Uterus (tissue), 4 donors: ENCODE data around the gene CIDEB. TPM values are rescaled to one million over a fixed set of nuclear protein-coding genes. Genes with fewer than 3 reads are reported as not detected.

ENCODE experiments used
- DNase-seq, 2 donors: peaks; one replicate each; pipeline ENCODE4 v3.0.0-alpha.2; 2019 to 2020
- H3K27ac ChIP-seq, 2 donors: fragments of 200-600 bp; sonication (generic); 1 replicate in 1 of 2; 2 replicates in 1 of 2; pipeline ENCODE4 v1.5.1; 2016 to 2018
- H3K27me3 ChIP-seq, 2 donors: fragments of 200-600 bp; sonication (generic); one replicate each; pipeline ENCODE4 v1.5.1; 2018 to 2019; ENCODE audit warnings: control low read depth in 1 of 2
- H3K36me3 ChIP-seq, 2 donors: fragments of 200-600 bp; sonication (generic); one replicate each; pipeline ENCODE4 v1.5.1; 2019; ENCODE audit warnings: control low read depth in 1 of 2
- H3K4me1 ChIP-seq, 2 donors: fragments of 200-600 bp; sonication (generic); one replicate each; pipeline ENCODE4 v1.5.1; 2018 to 2019; ENCODE audit warnings: control low read depth in 1 of 2
- H3K4me3 ChIP-seq, 2 donors: fragments of 200-600 bp; sonication (generic); 1 replicate in 1 of 2; 2 replicates in 1 of 2; pipeline ENCODE4 v1.5.1; 2018 to 2019; ENCODE audit warnings: mild to moderate bottlenecking in 1 of 2
- H3K9me3 ChIP-seq, 2 donors: fragments of 200-600 bp; sonication (generic); one replicate each; pipeline ENCODE4 v1.5.1; 2019; ENCODE audit warnings: control low read depth in 1 of 2
- CTCF ChIP-seq, 4 experiments: fragments of 200-600 bp in 2 of 4; fragments of 450-650 bp in 2 of 4; sonication (generic) in 2 of 4; IDR thresholded peaks; one replicate each; pipeline ENCODE4 v1.5.1; 2016 to 2019; ENCODE audit warnings: antibody characterized with exemption in 4 of 4, mild to moderate bottlenecking in 2 of 4, moderate library complexity in 1 of 4
- POLR2A ChIP-seq, 2 donors: fragments of 450-650 bp; IDR thresholded peaks; one replicate each; pipeline ENCODE4 v1.6.1; 2016; ENCODE audit warnings: antibody characterized with exemption in 2 of 2, mild to moderate bottlenecking in 1 of 2, moderate library complexity in 1 of 2
- intact Hi-C: fragments of 100-400 bp; cut with DNase I; formaldehyde crosslinking; loops from one replicate; pipeline ENCODE4 v1.15.1; 2023; ENCODE audit warnings: low total_unique reads
- total RNA-seq, 4 donors: library from RNA; depleted of rRNA in 3 of 4; stranded (reverse); fragments of >200 nt in 3 of 4; gene quantifications; one replicate each; pipeline versions ENCODE4 v1.1.0 to v1.2.4, GENCODE V29; 2014 to 2023
- donor health status: DM: yes; HTN: yes; CAD: no.

The CIDEB gene
- total RNA-seq, 4 donors from 2014 or later, result 1.3 to 25.5 (median 14.1) TPM

- intact Hi-C loops, result loop anchor here (10.0 kb wide), 1 partner anchor 49 kb away; the partner anchor contains the start of gene TINF2
- no peak for DNase-seq
- H3K9me3 ChIP-seq, result no peaks in the 10 kb centered on the region
- H3K4me1 ChIP-seq, result no peaks in the 10 kb centered on the region
- H3K36me3 ChIP-seq, result no peaks in the 10 kb centered on the region
- no peak overlapping the region for H3K4me3 ChIP-seq
- TF ChIP-seq POLR2A (IDR thresholded peaks at IDR 0.05), result no peak
- no peaks in the 10 kb centered on the region for H3K27me3 ChIP-seq
- H3K27ac ChIP-seq, result no peak overlapping the region
Observed at GRCh38 chr14:24293525-24293924, 14.3 kb downstream of the CIDEB start.

- Histone ChIP-seq H3K4me3 (no peak overlapping the region), H3K9me3 (no peaks in the 10 kb centered on the region), H3K27ac (no peak overlapping the region), H3K27me3 (no peaks in the 10 kb centered on the region), H3K4me1 (no peaks in the 10 kb centered on the region), H3K36me3 (no peaks in the 10 kb centered on the region)
- DNase-seq, result no peak
- TF ChIP-seq CTCF (IDR thresholded peaks at IDR 0.05) (no peak), POLR2A (IDR thresholded peaks at IDR 0.05) (no peak)
- intact Hi-C loops, result loop anchor here (10.0 kb wide), 1 partner anchor 47 kb away; the partner anchor contains the start of gene TINF2
Observed at GRCh38 chr14:24292118-24292807, 15.5 kb downstream of the CIDEB start.

GRCh38 chr14:24291446-24292117 lies 16.2 kb downstream of the CIDEB start:
- TF ChIP-seq CTCF (IDR thresholded peaks at IDR 0.05), result no peak
- TF ChIP-seq POLR2A (IDR thresholded peaks at IDR 0.05), result no peak
- Histone ChIP-seq H3K4me1 (no peaks in the 10 kb centered on the region), H3K27ac (no peak overlapping the region), H3K4me3 (no peak overlapping the region), H3K9me3 (no peaks in the 10 kb centered on the region), H3K36me3 (no peaks in the 10 kb centered on the region), H3K27me3 (no peaks in the 10 kb centered on the region)
- no peak for DNase-seq
- intact Hi-C loops, result loop anchor here (10.0 kb wide), 1 partner anchor 47 kb away; the partner anchor contains the start of gene TINF2

- H3K4me3 ChIP-seq, result no peak overlapping the region
- no peak for DNase-seq
- no peaks in the 10 kb centered on the region for H3K27me3 ChIP-seq
- H3K9me3 ChIP-seq, result no peaks in the 10 kb centered on the region
- no peaks in the 10 kb centered on the region for H3K36me3 ChIP-seq
- no peak overlapping the region for H3K27ac ChIP-seq
- intact Hi-C loops, result loop anchor here (10.0 kb wide), 1 partner anchor 46 kb away; the partner anchor contains the start of gene TINF2
- H3K4me1 ChIP-seq, result no peaks in the 10 kb centered on the region
- TF ChIP-seq CTCF (IDR thresholded peaks at IDR 0.05) (no peak), POLR2A (IDR thresholded peaks at IDR 0.05) (no peak)
Observed at GRCh38 chr14:24290746-24291145, 17.0 kb downstream of the CIDEB start.

GRCh38 chr14:24289649-24290280 lies 18.0 kb downstream of the CIDEB start:
- no peaks in the 10 kb centered on the region for H3K9me3 ChIP-seq
- TF ChIP-seq CTCF (IDR thresholded peaks at IDR 0.05), result no peak
- no peak for TF ChIP-seq POLR2A (IDR thresholded peaks at IDR 0.05)
- H3K27ac ChIP-seq, result no peak overlapping the region
- no peaks in the 10 kb centered on the region for H3K4me1 ChIP-seq
- no peak overlapping the region for H3K4me3 ChIP-seq
- no peaks in the 10 kb centered on the region for H3K36me3 ChIP-seq
- H3K27me3 ChIP-seq, result no peaks in the 10 kb centered on the region
- intact Hi-C loops, result loop anchor here (10.0 kb wide), 1 partner anchor 45 kb away; the partner anchor contains the start of gene TINF2
- DNase-seq, result no peak
